B cell (primary cell): ENCODE results near the gene CENPF. TPM values are rescaled to one million over a fixed set of nuclear protein-coding genes. Genes with fewer than 3 reads are reported as not detected.

Source experiments
- ATAC-seq: fragments of 200-7000 bp; cut with Tn5 transposase; one replicate; pipeline ENCODE4 v1.10.0; 2021; ENCODE audit warnings: low read depth, mild to moderate bottlenecking, moderate number of reproducible peaks, moderate library complexity
- CTCF ChIA-PET: fragments of 350-600 bp; sonication (Branson Sonifier 250); formaldehyde crosslinking; loops from one replicate; lab custom pipeline; 2021; ENCODE audit warnings: antibody characterized with exemption, inconsistent platforms; lab: Charles Lee
- POLR2A ChIA-PET: fragments of 350-600 bp; sonication (Branson Sonifier 250); formaldehyde crosslinking; loops from one replicate; lab custom pipeline; 2021; ENCODE audit warnings: antibody characterized with exemption; lab: Charles Lee
- DNase-seq: peaks from one replicate; pipeline ENCODE4 v3.0.0; 2013
- H2AFZ ChIP-seq: 2 replicates; pipeline ENCODE4 v1.6.1; 2012; ENCODE audit warnings: mild to moderate bottlenecking, low read depth, low read length; ENCODE audit not compliant: insufficient read depth, poor library complexity, severe bottlenecking
- H3K27ac ChIP-seq, 2 donors: 1 replicate in 1 of 2; 2 replicates in 1 of 2; pipeline ENCODE4 v1.5.1; 2012 to 2013; ENCODE audit warnings: low read length in 2 of 2, mild to moderate bottlenecking in 2 of 2, moderate library complexity in 1 of 2
- H3K27me3 ChIP-seq, 4 experiments: fragments of 200-600 bp in 1 of 4; sonication (generic) in 1 of 4; replicated peaks in 1 of 4; 1 replicate in 2 of 4; 2 replicates in 2 of 4; pipeline versions ENCODE4 v1.6.1 to v1.7.0; 2013 to 2016; ENCODE audit warnings: low read length in 3 of 4, mild to moderate bottlenecking in 2 of 4, mixed read lengths in 1 of 4, moderate library complexity in 1 of 4; ENCODE audit not compliant: insufficient read depth in 4 of 4, control insufficient read depth in 3 of 4; ENCODE audit errors: control extremely low read depth in 1 of 4
- H3K36me3 ChIP-seq, 2 experiments: replicated peaks in 1 of 2; 1 replicate in 1 of 2; 2 replicates in 1 of 2; pipeline versions ENCODE4 v1.6.1 to v1.7.1; 2013; ENCODE audit warnings: low read length in 1 of 2; ENCODE audit not compliant: insufficient read depth in 2 of 2, control insufficient read depth in 1 of 2; ENCODE audit errors: control extremely low read depth in 1 of 2, extremely low read depth in 1 of 2
- H3K4me1 ChIP-seq, 2 donors: fragments of 200-600 bp in 1 of 2; sonication (generic) in 1 of 2; 1 replicate in 1 of 2; 2 replicates in 1 of 2; pipeline versions ENCODE4 v1.5.1 to v1.6.1; 2013 to 2017; ENCODE audit warnings: low read length in 2 of 2; ENCODE audit not compliant: control insufficient read depth in 2 of 2, insufficient read depth in 2 of 2
- H3K4me2 ChIP-seq: replicated peaks from 2 replicates; pipeline ENCODE3; 2012; ENCODE audit warnings: mild to moderate bottlenecking, low read depth, low read length; ENCODE audit not compliant: poor library complexity, severe bottlenecking
- H3K4me3 ChIP-seq, 5 experiments: fragments of 200-600 bp in 1 of 5; sonication (generic) in 1 of 5; 1 replicate in 3 of 5; 2 replicates in 2 of 5; pipeline versions ENCODE4 v1.5.1 to v1.7.0; 2011 to 2016; ENCODE audit warnings: low read length in 4 of 5, mild to moderate bottlenecking in 4 of 5, low read depth in 2 of 5, control low read depth in 1 of 5, moderate library complexity in 1 of 5; ENCODE audit not compliant: insufficient read depth in 1 of 5; ENCODE audit errors: control extremely low read depth in 1 of 5, extremely low read depth in 1 of 5
- H3K79me2 ChIP-seq: fragments of 200-600 bp; sonication (generic); one replicate; pipeline ENCODE4 v1.6.0; 2016; ENCODE audit warnings: low read length; ENCODE audit not compliant: control insufficient read depth, insufficient read depth
- H3K9ac ChIP-seq: fragments of 200-600 bp; sonication (generic); 2 replicates; pipeline ENCODE4 v1.6.1; 2017; ENCODE audit warnings: mild to moderate bottlenecking, low read length, moderate library complexity
- H3K9me3 ChIP-seq, 3 donors: one replicate each; pipeline versions ENCODE4 v1.6.1 to v1.7.1; 2013; ENCODE audit warnings: low read length in 2 of 3; ENCODE audit not compliant: control insufficient read depth in 2 of 3, insufficient read depth in 1 of 3; ENCODE audit errors: control extremely low read depth in 1 of 3
- H4K20me1 ChIP-seq: 2 replicates; pipeline ENCODE4 v1.6.0; 2012; ENCODE audit warnings: mild to moderate bottlenecking, low read length; ENCODE audit not compliant: insufficient read depth, control insufficient read depth, poor library complexity, severe bottlenecking
- H3K27ac Mint-ChIP-seq: one replicate; pipeline ENCODE4 v1.8.0; 2021; ENCODE audit warnings: mixed read lengths
- H3K27me3 Mint-ChIP-seq: one replicate; pipeline ENCODE4 v1.8.0; 2021; ENCODE audit warnings: mixed read lengths
- H3K4me1 Mint-ChIP-seq: one replicate; pipeline ENCODE4 v1.8.0; 2021; ENCODE audit warnings: mixed read lengths
- H3K4me3 Mint-ChIP-seq: one replicate; pipeline ENCODE4 v1.8.0; 2021; ENCODE audit warnings: mixed read lengths
- H3K9me3 Mint-ChIP-seq: one replicate; pipeline ENCODE4 v1.8.0; 2022; ENCODE audit warnings: mixed read lengths; ENCODE audit not compliant: insufficient read depth
- CTCF ChIP-seq: fragments of 200-600 bp; IDR thresholded peaks from one replicate; pipeline ENCODE4 v1.8.0; 2022; ENCODE audit warnings: antibody characterized with exemption, mild to moderate bottlenecking
- EZH2 ChIP-seq: IDR thresholded peaks from 2 replicates; pipeline ENCODE4 v1.6.1; 2012; ENCODE audit warnings: borderline replicate concordance, low read depth, mild to moderate bottlenecking, moderate library complexity, low read length; ENCODE audit not compliant: insufficient read depth, poor library complexity, severe bottlenecking
- WGBS: methylation state at CpG from one replicate; pipeline ENCODE4 v1.1.5; 2013; ENCODE audit warnings: missing lambda C conversion rate; ENCODE audit not compliant: insufficient coverage; 5-methylcytosine and 5-hydroxymethylcytosine counted together
- intact Hi-C: fragments of 100-400 bp; cut with micrococcal nuclease; formaldehyde crosslinking; loops from one replicate; pipeline ENCODE4 v1.10.0; 2022
- polyA plus RNA-seq: library from polyadenylated mRNA; depleted of rRNA; stranded (reverse); fragments of >200 nt; gene quantifications from 2 replicates; pipeline ENCODE4 v1.2.3, GENCODE V29; 2012
- total RNA-seq, 2 donors: library from RNA; stranded (reverse); fragments of 120-200 nt in 1 of 2; gene quantifications; 1 replicate in 1 of 2; 2 replicates in 1 of 2; pipeline versions ENCODE4 v1.2.3 to v1.2.4, GENCODE V29; 2013 to 2022

The CENPF gene
- total and polyA plus RNA-seq, 2 donors (not counting 1 experiment from before 2014, with no cell fraction given) = 0.12 to 3.0 TPM

- no peaks in the 10 kb centered on the region for H3K27me3 Mint-ChIP-seq
- no peaks in the 10 kb centered on the region for H3K9me3 ChIP-seq
- no peaks in the 10 kb centered on the region for H3K36me3 ChIP-seq
- H3K4me3 ChIP-seq = no peak overlapping the region
- no peak for TF ChIP-seq CTCF
- TF ChIP-seq EZH2 = no peak
- no peak overlapping the region for H3K4me3 Mint-ChIP-seq
- H4K20me1 ChIP-seq = no peaks in the 10 kb centered on the region
- no peak overlapping the region for H3K4me2 ChIP-seq
- H3K27ac ChIP-seq = no peak overlapping the region
- POLR2A ChIA-PET = no interaction called here
- H3K27ac Mint-ChIP-seq = no peak overlapping the region
- no peaks in the 10 kb centered on the region for H3K27me3 ChIP-seq
- H2AFZ ChIP-seq = no peak overlapping the region
- no peaks in the 10 kb centered on the region for H3K9me3 Mint-ChIP-seq
- CTCF ChIA-PET = interaction anchor here (9.2 kb wide), 1 partner anchor 17 kb away, joined by 88 read pairs; no protein-coding TSS in a partner anchor
- H3K4me1 Mint-ChIP-seq = no peaks in the 10 kb centered on the region
- no CpG with 5 or more reads among the region's 2 CpGs for WGBS
- no peak overlapping the region for H3K9ac ChIP-seq
- no peaks in the 10 kb centered on the region for H3K4me1 ChIP-seq
- H3K79me2 ChIP-seq = no peaks in the 10 kb centered on the region
- no peak for DNase-seq
- intact Hi-C loops = no loop called here
- no peak for ATAC-seq
These were observed 38.4 kb downstream of the CENPF start for GRCh38 chr1:214641214-214641895.

- no peak overlapping the region for H3K27ac Mint-ChIP-seq
- intact Hi-C loops = no loop called here
- H3K79me2 ChIP-seq = no peaks in the 10 kb centered on the region
- H3K9me3 Mint-ChIP-seq = no peaks in the 10 kb centered on the region
- TF ChIP-seq EZH2 (no peak), CTCF (no peak)
- H3K4me1 Mint-ChIP-seq = no peaks in the 10 kb centered on the region
- no peaks in the 10 kb centered on the region for H4K20me1 ChIP-seq
- no peak overlapping the region for H3K27ac ChIP-seq
- no peak overlapping the region for H3K9ac ChIP-seq
- H2AFZ ChIP-seq = no peak overlapping the region
- DNase-seq (no peak), ATAC-seq (no peak)
- H3K36me3 ChIP-seq = no peaks in the 10 kb centered on the region
- ChIA-PET POLR2A (no interaction called here), CTCF (interaction anchor here (0.9 to 9.2 kb wide), 4 partner anchors 9 to 21 kb away, joined by 3 to 88 read pairs (median 3); no protein-coding TSS in a partner anchor)
- H3K9me3 ChIP-seq = no peaks in the 10 kb centered on the region
- WGBS = 100% methylated on average over 4 of the region's 8 CpGs
- no peaks in the 10 kb centered on the region for H3K27me3 ChIP-seq
- H3K4me1 ChIP-seq = no peaks in the 10 kb centered on the region
- no peak overlapping the region for H3K4me3 ChIP-seq
- no peak overlapping the region for H3K4me2 ChIP-seq
- H3K4me3 Mint-ChIP-seq = no peak overlapping the region
- no peaks in the 10 kb centered on the region for H3K27me3 Mint-ChIP-seq
These were observed 40.0 kb downstream of the CENPF start for GRCh38 chr1:214643030-214643429.
